HG03571 (cell line): ENCODE measurements around the gene OPA1.
"Not testable (repeated sequence)": the region's sequence is repeated elsewhere in the genome, so short reads cannot be mapped to it uniquely, and the experiment has no call there.

Source experiments
- ATAC-seq: cut with Tn5 transposase; IDR thresholded peaks from one replicate; pipeline ENCODE4 v1.9.1; 2021; ENCODE audit not compliant: unreplicated experiment

OPA1 gene

DNA sequence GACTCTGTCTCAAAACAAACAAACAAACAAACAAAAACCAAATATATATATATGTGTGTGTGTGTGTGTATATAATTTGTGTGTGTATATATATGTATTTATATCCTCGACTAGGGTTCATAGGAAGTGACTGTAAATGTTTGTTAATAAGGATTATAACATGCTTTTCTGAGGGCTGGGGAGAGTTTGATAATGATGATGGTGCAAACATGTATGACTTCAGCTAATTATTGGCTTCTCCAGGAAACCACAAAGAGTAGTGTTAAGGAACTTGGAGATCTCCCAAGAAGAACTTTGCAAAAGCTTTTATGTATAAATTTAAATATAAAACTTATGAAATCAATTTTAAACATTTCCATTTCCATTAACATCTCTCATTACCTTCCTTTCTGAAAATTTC, 3.9 kb upstream of the OPA1 start:
- ATAC-seq, result no peak

GRCh38 chr3:193589616-193590015, 3.4 kb upstream of the OPA1 start:
- ATAC-seq, result no peak

GRCh38 chr3:193590088-193590856, 2.7 kb upstream of the OPA1 start:
- ATAC-seq, result no peak

GRCh38 chr3:193593668-193594030, 641 bp downstream of the OPA1 start:
- ATAC-seq, result no peak

GRCh38 chr3:193594946-193595689, 2.1 kb downstream of the OPA1 start:
- ATAC-seq, result no peak

GRCh38 chr3:193595939-193596487, 3.0 kb downstream of the OPA1 start:
- no peak for ATAC-seq

GRCh38 chr3:193598202-193598601, 5.2 kb downstream of the OPA1 start:
- ATAC-seq, result no peak

DNA sequence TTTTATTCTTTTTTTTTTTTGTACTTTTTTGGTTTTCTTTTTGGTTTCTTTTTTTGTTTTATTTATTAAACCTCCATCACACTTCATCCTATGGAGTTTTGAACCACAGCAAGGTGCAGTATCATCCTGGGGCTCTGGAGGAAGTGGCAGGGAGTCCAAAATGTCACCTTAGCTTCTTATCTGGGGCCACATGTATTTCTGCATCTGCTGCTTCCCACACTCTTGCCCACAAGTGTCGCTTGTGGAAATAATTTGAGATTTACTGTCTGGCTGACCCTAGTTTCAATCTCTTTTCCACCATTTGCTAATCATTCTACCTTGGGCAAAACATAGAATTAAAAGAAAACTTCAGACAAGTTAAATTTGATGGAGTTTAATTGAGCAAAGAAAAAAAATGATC, 6.4 kb downstream of the OPA1 start:
- no peak for ATAC-seq

GRCh38 chr3:193605876-193606275, 12.9 kb downstream of the OPA1 start:
- ATAC-seq, result no peak

- ATAC-seq, result not testable (repeated sequence)
Observed at GRCh38 chr3:193606892-193607291, 13.9 kb downstream of the OPA1 start.

DNA sequence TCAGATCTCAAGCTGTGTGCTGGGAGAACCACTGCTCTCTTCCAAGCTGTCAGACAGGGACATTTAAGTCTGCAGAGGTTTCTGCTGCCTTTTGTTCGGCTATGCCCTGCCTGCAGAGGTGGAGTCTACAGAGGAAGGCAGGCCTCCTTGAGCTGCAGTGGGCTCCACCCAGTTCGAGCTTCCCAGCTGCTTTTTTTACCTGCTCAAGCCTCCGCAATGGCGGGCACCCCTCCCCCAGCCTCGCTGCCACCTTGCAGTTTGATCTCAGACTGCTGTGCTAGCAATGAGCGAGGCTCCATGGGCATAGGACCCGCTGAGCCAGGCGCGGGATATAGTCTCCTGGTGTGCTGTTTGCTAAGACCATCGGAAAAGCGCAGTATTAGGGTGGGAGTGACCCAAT, 17.5 kb downstream of the OPA1 start:
- ATAC-seq, result not testable (repeated sequence)

DNA sequence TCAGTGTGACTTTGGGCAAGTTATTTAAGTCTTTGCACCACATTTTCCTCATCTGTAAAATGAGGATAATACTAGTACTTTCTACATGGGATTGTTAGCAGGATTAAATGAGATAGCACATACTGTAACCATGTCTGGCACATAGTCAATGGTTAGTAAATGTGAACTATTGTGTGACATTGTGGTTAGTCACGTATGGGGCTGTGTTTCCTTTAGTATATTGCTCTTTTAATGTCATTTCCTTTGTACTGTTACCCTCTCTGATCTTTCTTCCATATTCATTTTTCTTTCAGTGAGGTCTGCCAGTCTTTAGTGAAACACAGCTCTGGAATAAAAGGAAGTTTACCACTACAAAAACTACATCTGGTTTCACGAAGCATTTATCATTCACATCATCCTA, 21.4 kb downstream of the OPA1 start:
- ATAC-seq, result no peak

GRCh38 chr3:193617628-193618027, 24.6 kb downstream of the OPA1 start:
- no peak for ATAC-seq

DNA sequence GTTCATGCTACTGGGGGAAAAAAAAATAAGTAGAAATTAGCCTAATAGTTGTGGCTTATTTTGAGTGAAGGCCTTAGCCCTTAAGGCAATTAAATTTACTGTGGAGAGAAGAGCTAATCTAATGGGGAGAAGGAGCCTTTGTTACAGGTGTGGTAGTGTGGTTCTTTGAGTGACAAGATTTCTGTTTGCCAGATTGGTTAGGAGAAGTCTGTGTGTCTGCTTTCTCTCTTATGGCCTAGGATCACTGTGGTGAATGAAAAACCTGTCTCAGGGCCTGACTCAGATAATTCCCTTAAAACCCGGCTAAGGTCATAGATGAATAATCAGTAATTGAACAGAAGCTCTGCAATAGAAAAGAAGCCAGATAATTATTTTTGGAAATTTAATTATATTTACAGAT, 27.0 kb downstream of the OPA1 start:
- ATAC-seq, result no peak

DNA sequence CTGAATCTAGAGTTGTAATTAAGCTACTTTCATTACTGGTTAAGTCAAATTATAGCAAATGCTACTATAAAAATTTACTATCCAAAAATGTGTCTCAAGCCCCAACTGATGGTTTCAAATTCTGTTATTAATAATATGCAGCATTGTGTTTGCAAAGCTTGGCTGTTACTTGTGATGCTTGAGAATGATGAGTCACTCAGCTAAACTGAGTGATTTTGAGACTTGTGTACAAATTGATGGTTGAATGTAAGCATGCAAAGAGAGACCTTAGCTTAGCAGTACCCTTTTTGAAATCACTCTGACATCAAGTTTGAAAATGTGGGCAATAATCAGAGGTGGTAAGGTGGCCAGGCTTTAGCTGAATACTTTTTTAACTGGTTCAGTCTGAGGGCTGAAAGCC, 27.6 kb downstream of the OPA1 start:
- peak; percentile 86 for ATAC-seq

- ATAC-seq, result no peak
Observed at GRCh38 chr3:193621127-193621526, 28.1 kb downstream of the OPA1 start.

- ATAC-seq, result no peak
Observed at GRCh38 chr3:193630005-193630404, 37.0 kb downstream of the OPA1 start.

- ATAC-seq, result no peak
Observed at GRCh38 chr3:193637831-193638230, 44.8 kb downstream of the OPA1 start.

- ATAC-seq, result no peak
Observed at GRCh38 chr3:193638833-193639232, 45.8 kb downstream of the OPA1 start.

GRCh38 chr3:193640165-193640715, 47.2 kb downstream of the OPA1 start:
- no peak for ATAC-seq

- ATAC-seq, result no peak
Observed at GRCh38 chr3:193640728-193641439, 47.9 kb downstream of the OPA1 start.
